ENCODE measurements around the gene HES7. TPM values are rescaled to one million over a fixed set of nuclear protein-coding genes. Genes with fewer than 3 reads are reported as not detected.

Gene HES7
- polyA plus RNA-seq, 2 of the 4 experiments (the other 2 are of a cell fraction) = 0.56 to 0.72 TPM

- TF ChIP-seq HOXA7 (CRISPR knock-in tag; IDR thresholded peaks at IDR 0.05) (0 out of 2 replicates have a peak, but pooled peaks have one; percentile 30), RCOR1 (IDR thresholded peaks at IDR 0.05; ENCODE audit: low read depth, low read length) (0 out of 2 replicates have a peak, but pooled peaks have one; percentile 26), CBX2 (IDR thresholded peaks at IDR 0.05; ENCODE audit: borderline replicate concordance, low read depth) (no peak), PHF8 (IDR thresholded peaks at IDR 0.05; ENCODE audit: borderline replicate concordance, low read depth) (peak; percentile 50), TP53 (CRISPR knock-in tag; IDR thresholded peaks at IDR 0.05) (peak; percentile 7), FOXS1 (CRISPR knock-in tag; IDR thresholded peaks at IDR 0.05) (0 out of 2 replicates have a peak, but pooled peaks have one; percentile 43), ZNF302 (CRISPR knock-in tag; IDR thresholded peaks at IDR 0.05) (no peak), CEBPB (IDR thresholded peaks at IDR 0.05) (peak in 1 of 2 experiments; percentile 84; a peak in 2 of 4 replicates), MAFK (IDR thresholded peaks at IDR 0.05; ENCODE audit: partially characterized antibody) (peak; percentile 29), GATA3 (IDR thresholded peaks at IDR 0.05; ENCODE audit: borderline replicate concordance) (peak; percentile 8; the same call in 1 of the 2 replicates), FOSL2 (IDR thresholded peaks at IDR 0.05) (no peak), FOSL2 (CRISPR knock-in tag; IDR thresholded peaks at IDR 0.05) (peak; percentile 38; the same call in 1 of the 2 replicates), POLR2AphosphoS2 (conservative IDR thresholded peaks at IDR 0.05; ENCODE audit: low read length) (0 out of 2 replicates have a peak, but pooled peaks have one; percentile 66), HOXB13 (CRISPR knock-in tag; IDR thresholded peaks at IDR 0.05; ENCODE audit: low read depth) (peak; percentile 59; the same call in 1 of the 2 replicates), EP300 (IDR thresholded peaks at IDR 0.05) (no peak), MAX (IDR thresholded peaks at IDR 0.05) (peak; percentile 64), POLR2A (IDR thresholded peaks at IDR 0.05; ENCODE audit: low read length) (peak; percentile 85)
Observed at GRCh38 chr17:8120520-8121406, 3.1 kb downstream of the HES7 start (continued).

GRCh38 chr17:8119581-8120519 is 4.1 kb downstream of the HES7 start:
- POLR2A ChIA-PET = interaction anchor here (0.5 to 4.4 kb wide), 24 partner anchors 20 to 263 kb away, joined by 3 to 41 read pairs (median 4); partner anchors contain the start of genes CTC1, KRABD2, NAA38 and PFAS
- ATAC-seq (peak; percentile 37 to 41), DNase-seq (ENCODE audit: low read depth in 1 of 2, low spot score in 1 of 2) (peak; percentile 89 to 98), FAIRE-seq (peak; percentile 96)
- CTCF ChIA-PET = interaction anchor here (0.7 to 24.1 kb wide), 37 partner anchors 8 to 221 kb away, joined by 3 to 1490 read pairs (median 4); partner anchors contain the start of genes ALOX12B, BORCS6, CTC1 and PER1
- H3K9me3 ChIP-seq = no peaks in the 10 kb centered on the region
- H3K27ac ChIP-seq = peak overlapping the region; percentile 65 to 83
- H3K4me3 ChIP-seq = peak overlapping the region; percentile 56
- H3K4me2 ChIP-seq = peak overlapping the region; percentile 95
- peaks cover 22% of the 10 kb centered on the region for H3K4me1 ChIP-seq
- 1% methylated on average over 28 of the region's 28 CpGs for WGBS (ENCODE audit: missing lambda C conversion rate)
- TF ChIP-seq EHF (CRISPR knock-in tag; IDR thresholded peaks at IDR 0.05) (0 out of 2 replicates have a peak, but pooled peaks have one; percentile 35), JUN (IDR thresholded peaks at IDR 0.05) (peak in 1 of 2 experiments; percentile 58; a peak in 2 of 5 replicates), MAZ (IDR thresholded peaks at IDR 0.05; ENCODE audit: borderline replicate concordance, low read depth, low read length) (peak; percentile 96; the same call in 1 of the 2 replicates), ESRRA (IDR thresholded peaks at IDR 0.05; ENCODE audit: borderline replicate concordance, low read length) (0 out of 2 replicates have a peak, but pooled peaks have one; percentile 43), BHLHE40 (IDR thresholded peaks at IDR 0.05; ENCODE audit: low read depth, low read length) (no peak), SMC3 (IDR thresholded peaks at IDR 0.05) (peak; percentile 22; the same call in 2 of the 3 replicates), ATOH8 (CRISPR knock-in tag; IDR thresholded peaks at IDR 0.05; ENCODE audit: low read depth) (peak; percentile 61; the same call in 1 of the 2 replicates), MAFK (IDR thresholded peaks at IDR 0.05; ENCODE audit: partially characterized antibody) (no peak), HMGXB4 (CRISPR knock-in tag; IDR thresholded peaks at IDR 0.05; ENCODE audit: borderline replicate concordance) (no peak; the same call in none of the 2 replicates), FOSL2 (IDR thresholded peaks at IDR 0.05) (no peak), FOSL2 (CRISPR knock-in tag; IDR thresholded peaks at IDR 0.05) (peak; percentile 6; the same call in 1 of the 2 replicates), CTCF (IDR thresholded peaks at IDR 0.05) (peak; percentile 33; the same call in 1 of the 3 replicates), FOXS1 (CRISPR knock-in tag; IDR thresholded peaks at IDR 0.05) (0 out of 2 replicates have a peak, but pooled peaks have one; percentile 37), GATA3 (IDR thresholded peaks at IDR 0.05; ENCODE audit: borderline replicate concordance) (0 out of 2 replicates have a peak, but pooled peaks have one; percentile 27), FOSB (CRISPR knock-in tag; IDR thresholded peaks at IDR 0.05) (0 out of 2 replicates have a peak, but pooled peaks have one; percentile 46), E2F6 (IDR thresholded peaks at IDR 0.05; ENCODE audit: borderline replicate concordance, low read depth) (peak; percentile 21; the same call in 1 of the 2 replicates)

Measured in A549 (cell line).